HG03354 (cell line): ENCODE results near the gene PVALB.

Source experiments
- ATAC-seq: cut with Tn5 transposase; IDR thresholded peaks from one replicate; pipeline ENCODE4 v1.9.1; 2021; ENCODE audit warnings: mild to moderate bottlenecking; ENCODE audit not compliant: unreplicated experiment, poor library complexity, severe bottlenecking

Gene PVALB, protein sequence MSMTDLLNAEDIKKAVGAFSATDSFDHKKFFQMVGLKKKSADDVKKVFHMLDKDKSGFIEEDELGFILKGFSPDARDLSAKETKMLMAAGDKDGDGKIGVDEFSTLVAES

DNA sequence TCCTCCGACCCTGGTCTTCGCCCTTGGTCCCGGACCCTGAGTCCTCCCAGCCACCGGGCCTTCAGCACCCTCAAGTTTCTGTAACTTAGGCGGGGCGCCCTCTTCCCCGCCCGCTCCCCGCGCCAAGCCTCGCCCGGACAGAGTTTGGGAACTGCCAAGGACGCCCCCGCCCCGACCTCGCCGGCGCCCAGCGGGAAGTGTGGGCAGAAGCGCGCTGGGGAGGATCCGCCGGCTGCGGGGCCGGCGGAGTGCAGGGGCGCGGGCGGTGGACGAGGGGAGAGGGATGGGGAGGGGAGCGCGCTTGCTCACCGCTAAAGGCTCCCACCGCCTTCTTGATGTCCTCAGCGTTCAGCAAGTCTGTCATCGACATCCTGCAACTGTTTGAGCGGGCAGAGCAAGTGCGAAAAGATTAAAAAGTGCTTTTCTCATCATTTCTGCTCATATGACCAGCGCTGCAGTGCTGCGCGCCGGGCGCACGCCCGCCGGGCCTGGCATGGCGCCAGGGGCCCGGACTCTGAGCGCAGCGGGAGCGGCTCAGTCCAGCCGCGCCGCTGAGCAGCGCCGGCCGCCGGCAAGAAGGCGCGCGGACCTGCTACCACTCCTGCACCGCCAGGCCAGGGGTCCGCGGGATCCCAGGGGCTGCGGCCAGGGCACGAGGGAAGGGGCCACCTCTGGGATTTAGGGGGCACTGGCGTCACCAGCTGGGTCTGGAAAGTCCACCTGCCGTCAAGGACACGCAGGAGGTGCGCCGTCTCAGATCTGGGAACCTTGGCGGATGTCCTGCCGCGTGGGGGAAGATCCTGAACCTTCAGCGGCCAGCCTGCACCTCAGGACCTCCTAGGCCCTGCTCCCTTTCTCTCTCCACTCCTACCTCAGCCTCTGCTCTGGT is at the start of gene PVALB:
TSS of gene PVALB (minus strand) at position 400 of the 889 bp plus-strand sequence. CDS start at position 370, 30 bp downstream.
- no peak for ATAC-seq

GRCh38 chr22:36865346-36865745 is 48.5 kb upstream of the PVALB start:
- no peak for ATAC-seq

- no peak for ATAC-seq
These were observed 47.8 kb upstream of the PVALB start for GRCh38 chr22:36864454-36865215.

DNA sequence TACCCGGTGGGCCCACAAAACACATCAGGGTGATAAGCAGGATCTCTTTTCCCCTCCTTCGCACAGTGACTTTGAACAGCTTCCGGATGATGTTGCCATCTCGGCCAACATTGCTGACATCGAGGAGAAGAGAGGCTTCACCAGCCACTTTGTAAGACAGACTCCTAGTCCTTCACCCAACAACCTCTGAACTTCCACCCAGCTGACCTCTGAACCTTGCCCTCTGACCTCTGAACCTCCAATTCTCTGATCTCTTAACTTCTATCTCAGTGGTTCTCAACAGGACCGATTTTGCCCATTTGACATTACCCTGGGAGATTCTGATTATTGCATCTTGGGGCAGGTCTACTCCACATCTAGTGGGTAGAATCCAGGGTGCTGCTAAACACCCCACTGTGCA is 47.1 kb upstream of the PVALB start:
- no peak for ATAC-seq

DNA sequence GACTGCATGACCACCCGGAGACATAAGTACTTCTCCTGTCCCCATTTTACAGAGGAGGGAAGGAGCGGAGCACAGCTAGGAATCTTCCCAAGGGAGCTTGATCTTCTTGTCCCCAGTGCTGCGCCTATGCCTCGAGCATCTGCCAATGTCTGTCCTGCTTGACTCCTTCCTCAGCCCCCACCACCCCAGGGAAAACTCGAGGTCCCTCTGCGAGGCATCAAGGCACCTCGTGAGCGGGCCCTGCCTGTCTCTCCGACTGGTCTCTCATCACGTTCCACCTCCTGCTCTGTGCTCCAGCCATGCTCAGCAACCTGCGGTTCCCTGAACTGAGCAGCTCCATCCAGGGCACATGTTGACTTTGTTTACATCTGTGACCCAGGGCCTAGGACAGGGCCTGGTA is 46.4 kb upstream of the PVALB start:
- no peak for ATAC-seq

DNA sequence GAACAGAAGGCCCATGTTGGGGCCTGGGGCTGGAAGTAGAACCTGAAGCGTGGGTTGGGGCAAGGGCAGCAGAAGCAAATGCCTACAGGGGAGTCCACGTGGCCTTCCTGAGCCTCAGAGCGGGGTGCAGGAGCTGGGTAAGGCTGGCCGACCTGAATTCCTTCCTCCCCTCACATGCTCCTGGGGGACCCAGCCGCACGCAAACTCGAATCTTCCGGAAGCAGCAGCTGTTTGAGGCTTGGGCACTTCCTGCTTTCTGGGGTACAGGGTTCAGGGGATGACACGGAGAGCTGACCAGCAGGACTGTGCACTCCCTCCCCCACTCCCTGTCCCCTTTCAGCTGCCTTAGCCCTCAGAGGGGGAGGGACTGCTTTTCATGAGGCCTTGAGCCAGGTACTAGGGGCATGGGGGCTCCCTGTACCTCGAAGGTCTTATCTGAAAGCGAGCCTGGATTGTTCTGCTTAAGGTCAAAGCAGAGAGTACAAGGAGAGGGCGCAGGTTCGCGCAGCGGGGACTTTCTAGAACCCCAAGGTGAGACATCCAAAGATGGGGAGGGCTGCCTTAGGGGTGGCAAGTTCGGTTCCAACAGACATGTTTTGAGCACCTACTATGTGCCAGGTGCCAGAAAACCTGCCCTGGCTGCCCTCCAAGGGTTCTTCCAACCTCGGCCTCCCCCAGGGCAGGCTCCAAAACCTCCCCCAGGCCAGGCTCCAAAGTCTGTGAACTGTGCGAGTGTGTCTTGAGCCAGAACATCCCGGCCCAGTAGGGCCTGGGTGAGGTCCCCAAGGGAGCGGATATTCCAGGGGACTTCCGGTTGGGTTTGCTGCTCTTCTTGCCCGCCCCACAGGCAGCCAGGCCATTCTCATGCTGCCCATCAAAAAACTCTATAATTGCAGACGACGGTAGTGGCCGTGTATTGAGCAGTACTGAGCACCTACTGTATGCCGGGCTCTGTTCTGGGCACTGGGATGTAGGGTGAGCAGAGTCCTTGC is 45.7 kb upstream of the PVALB start:
- no peak for ATAC-seq

DNA sequence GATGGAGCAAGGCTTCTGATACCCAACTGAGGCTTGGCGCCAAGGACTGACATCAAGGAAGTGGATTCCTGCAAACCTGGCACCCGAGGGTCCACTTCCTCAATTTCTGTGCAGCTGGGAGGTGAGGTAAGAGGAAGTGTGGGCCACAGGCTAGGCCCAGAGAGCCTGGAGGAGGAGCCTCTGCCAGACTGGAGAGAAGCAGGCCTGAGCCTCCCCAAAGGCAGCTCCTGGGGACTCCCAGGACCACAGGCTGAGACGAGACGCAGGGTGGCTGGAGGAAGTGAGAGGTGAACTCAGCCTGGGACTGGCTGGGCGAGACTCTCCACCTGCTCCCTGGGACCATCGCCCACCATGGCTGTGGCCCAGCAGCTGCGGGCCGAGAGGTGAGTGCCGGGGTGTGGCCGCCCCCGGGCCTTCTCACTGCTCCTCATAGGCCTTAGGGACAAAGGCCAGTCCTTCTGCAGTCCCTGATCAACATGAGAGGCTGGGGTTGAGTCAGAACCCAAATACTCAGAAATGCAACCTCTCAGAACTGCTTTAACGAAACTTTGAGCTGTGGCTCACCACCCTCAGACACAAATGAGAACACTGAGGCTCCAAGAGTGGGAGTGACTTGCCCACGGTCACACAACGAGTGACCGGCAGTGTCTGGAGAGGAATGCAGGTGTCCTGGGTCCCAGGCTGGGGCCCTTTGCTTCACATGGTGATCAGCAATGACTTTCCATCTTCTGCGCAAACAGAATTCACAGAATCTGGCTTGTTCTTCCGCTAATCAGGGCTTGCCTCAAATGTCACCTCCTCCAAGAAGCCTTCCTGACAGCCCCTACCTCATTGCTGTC is 44.2 kb upstream of the PVALB start, which contains the start of gene NCF4:
TSS of gene NCF4 (plus strand) at position 186 of the 839 bp plus-strand sequence. CDS start at position 352, 166 bp downstream.
- peak; percentile 72 for ATAC-seq

DNA sequence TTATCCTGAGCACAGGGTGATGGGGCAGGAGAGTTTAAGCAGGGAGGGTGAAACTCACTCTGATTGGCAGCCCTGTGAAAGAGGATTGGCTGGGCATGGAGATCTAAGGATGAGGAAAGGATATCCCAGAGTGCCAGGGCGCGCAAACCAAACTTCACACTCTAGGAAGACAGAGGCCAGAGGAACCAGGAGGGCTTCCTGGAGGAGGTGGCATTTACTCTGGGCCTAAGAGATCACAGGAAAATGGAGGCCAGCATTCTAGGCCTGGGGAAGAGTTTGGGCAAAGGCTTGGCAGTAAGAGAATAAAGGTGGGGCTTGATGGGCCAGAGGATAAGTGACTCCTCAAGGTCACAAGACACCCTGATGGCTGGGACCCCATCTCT is 43.6 kb upstream of the PVALB start:
- no peak for ATAC-seq

DNA sequence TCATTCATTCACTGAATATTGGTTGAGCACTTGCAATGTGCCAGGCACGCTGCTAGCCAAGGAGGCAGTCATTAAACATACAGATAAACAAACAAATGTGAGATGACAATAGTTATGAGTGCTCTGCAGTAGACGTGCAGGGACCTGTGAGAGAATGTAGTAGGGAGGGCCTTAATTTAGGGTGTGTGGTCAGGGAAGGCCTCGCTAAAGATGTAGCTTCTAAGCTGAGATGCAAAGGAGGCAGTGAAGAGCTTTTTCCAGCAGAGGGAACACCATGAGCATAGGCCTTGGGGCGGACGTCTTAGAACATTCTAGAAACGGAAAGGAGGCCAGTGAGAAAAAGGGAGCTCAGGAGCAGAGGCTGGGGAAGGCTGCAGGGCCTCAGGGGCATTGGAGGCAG is 43.2 kb upstream of the PVALB start:
- no peak for ATAC-seq

DNA sequence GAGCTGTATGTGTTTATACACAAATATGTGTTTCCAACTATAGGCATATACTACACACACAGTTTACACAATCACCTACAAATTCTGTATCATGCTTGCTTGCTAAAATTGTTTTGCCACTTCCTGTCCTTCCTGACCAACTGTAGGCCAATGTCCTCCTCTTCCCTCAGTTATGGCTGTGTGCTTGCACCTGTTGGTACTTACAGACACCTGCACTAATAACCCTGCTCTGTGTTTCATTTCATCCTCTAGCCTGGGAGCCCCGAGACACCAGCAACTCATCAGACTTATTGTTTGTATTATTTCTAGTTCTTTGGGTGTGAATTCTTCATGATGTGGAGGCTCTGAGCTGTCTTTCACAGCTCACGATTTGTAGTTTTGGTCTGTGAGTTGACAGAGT is 42.1 kb upstream of the PVALB start:
- ATAC-seq: no peak

DNA sequence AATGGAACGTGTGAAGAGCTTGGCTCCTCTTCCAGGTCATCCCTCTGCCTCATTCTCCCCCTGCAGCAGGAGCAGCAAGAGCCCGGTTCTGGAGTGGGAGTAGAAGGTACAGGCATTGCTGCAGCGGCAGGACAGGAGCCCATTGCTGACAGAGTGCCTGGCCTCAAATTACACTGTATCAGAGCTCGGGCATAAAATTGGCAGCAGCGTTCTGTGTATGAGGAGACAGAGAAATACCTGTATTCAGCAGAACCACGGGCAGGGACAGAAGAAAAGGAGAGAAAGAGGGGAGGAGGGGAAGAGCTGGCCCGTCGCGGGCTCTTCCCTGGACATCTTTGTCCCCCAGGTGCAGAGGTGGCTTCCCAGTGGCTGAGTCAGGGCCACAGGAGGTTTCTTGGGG is 41.3 kb upstream of the PVALB start:
- ATAC-seq: no peak

DNA sequence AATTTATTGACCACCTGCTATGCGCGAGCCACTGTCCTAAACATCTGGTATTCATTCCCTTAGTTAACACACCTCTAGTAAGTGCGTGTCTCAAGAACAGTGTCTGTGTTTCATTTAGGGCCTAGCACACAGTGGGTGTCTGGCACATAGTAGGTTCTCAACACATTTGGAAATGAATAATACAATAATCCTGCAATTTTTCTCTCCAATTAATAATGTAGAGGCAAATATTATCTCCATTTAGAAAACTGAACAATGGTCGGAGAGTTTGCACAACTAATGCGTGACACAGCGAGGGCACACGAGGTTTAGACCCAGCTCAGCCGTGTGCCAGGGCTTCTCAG is 39.9 kb upstream of the PVALB start:
- ATAC-seq: no peak

DNA sequence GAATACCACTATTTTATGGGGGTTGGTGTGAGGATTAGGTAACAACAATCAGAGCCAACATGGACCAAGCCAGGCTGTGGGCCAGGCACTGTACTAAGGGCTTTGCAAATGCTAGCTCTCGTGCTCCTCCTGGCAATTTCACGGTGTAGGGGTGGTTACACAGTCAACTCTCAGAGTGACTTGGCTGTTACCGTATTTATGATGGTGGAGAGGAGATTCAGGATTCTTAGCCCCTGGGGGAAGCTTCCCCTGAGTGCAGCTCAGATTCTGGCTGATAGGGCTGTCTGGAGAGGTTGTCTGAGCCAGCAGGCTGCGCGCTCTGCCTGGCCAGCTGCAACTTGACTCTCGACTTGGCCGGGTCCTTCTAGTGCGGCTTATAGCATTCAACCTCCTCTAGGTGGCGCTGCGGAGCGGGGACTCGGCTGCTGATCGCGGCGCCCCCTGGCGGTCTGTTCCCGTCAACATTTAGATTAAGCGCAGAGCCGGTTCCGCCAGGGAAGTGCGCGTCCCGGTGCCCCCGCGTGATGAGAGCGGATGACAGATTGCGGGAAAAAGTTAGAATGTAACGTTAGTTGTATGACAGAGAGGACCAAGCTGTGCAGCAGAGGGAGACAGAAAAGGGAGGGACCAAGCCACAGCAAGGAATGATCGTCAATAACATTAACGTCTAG is 39.4 kb upstream of the PVALB start:
- ATAC-seq: no peak

DNA sequence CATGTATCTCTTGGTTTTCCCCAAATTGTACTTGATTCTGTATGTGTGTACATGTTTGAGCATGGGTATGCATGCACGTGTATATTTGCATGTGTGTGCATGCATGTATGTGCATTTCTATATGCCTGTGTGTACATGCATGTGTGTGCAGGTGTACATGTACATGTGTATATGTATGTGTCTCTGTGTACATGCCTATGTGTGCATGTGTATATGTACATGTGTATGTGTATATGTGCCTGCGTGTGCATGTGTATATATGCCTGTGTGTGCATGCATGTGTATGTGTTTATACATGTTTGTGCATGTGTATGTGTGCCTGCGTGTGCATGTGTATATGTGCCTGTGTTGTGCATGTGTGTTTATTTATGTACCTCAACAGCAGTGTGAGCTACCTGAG is 38.6 kb upstream of the PVALB start:
- ATAC-seq: no peak

DNA sequence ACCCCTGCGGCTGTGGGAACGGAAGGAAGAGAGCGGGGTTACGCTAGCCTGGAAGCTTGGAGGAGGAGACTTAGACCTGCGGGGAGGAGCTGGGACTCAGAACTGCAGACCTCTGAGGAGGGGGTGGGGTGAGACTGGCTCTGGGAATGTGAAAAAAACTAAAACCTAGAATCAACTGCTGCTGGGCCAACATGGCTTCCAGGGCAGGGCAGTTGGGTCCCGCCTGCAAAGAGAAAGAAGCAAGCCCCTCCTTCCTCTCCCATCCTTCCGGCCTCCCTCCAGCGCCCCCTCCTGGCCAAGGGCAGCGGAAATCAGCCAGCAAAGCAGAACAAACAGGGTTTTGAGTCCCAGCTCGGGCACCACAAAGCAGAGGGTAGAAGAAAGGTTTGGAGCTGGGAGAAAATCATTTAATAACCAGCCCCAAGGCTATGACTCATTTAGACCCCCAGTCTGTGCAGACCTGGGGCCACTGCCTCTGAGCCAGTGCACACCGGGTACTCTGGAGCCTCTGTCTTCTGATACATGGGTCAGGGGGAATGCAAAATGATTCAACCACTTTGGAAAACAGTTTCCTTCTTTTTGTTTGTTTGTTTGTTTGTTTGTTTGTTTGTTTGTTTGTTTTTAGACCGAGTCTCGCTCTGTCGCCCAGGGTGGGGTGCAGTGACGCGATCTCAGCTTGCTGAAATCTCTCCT is 36.7 kb upstream of the PVALB start:
- ATAC-seq: no peak

GRCh38 chr22:36852056-36852973 is 35.5 kb upstream of the PVALB start:
- no peak for ATAC-seq

GRCh38 chr22:36850682-36851081 is 33.8 kb upstream of the PVALB start:
- no peak for ATAC-seq
